Measurements from ENCODE around the gene PGLYRP4. TPM values are rescaled to one million over a fixed set of nuclear protein-coding genes. Genes with fewer than 3 reads are reported as not detected.

PGLYRP4 gene
- total RNA-seq, 1 donor = not detected

DNA sequence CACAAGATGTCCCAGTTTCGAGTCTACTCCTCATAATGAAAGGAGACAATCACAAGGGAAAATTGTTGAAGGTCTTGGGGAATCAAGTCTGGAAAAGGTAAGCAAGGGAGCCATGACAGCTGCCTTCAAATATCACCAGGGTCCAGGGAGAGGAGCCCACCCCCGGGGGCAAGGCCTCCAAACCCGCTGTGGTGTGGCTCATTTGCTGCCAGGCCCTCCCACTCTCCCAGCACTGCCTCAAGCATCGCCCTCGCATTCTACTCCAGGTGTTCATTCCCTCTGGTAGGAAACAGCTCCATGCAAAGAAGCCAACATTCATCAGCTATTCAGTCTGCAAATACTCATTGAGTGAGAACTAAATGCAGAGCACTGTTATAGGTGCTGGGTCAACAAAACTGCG, 17.6 kb upstream of the PGLYRP4 start:
- DNase-seq (ENCODE audit: low read depth) = no peak
- TF ChIP-seq CTCF (IDR thresholded peaks at IDR 0.05; ENCODE audit: insufficient read depth, low read length) = no peak
- H3K4me3 ChIP-seq (ENCODE audit: low read depth, low read length) = no peak overlapping the region

- no peak for TF ChIP-seq CTCF (IDR thresholded peaks at IDR 0.05; ENCODE audit: insufficient read depth, low read length)
- DNase-seq (ENCODE audit: low read depth) = no peak
Measured at GRCh38 chr1:153365696-153366095, 17.1 kb upstream of the PGLYRP4 start.

GRCh38 chr1:153364766-153365666, 16.4 kb upstream of the PGLYRP4 start:
- H3K4me3 ChIP-seq (ENCODE audit: low read depth, low read length) = no peak overlapping the region
- DNase-seq (ENCODE audit: low read depth) = no peak
- no peak for TF ChIP-seq CTCF (IDR thresholded peaks at IDR 0.05; ENCODE audit: insufficient read depth, low read length)

More at GRCh38 chr1:153365696-153366095, 17.1 kb upstream of the PGLYRP4 start:
- H3K4me3 ChIP-seq (ENCODE audit: low read depth, low read length) = no peak overlapping the region

- no peak overlapping the region for H3K4me3 ChIP-seq (ENCODE audit: low read depth, low read length)
- no peak for DNase-seq (ENCODE audit: low read depth)
- no peak for TF ChIP-seq CTCF (IDR thresholded peaks at IDR 0.05; ENCODE audit: insufficient read depth, low read length)
Measured at GRCh38 chr1:153364156-153364555, 15.5 kb upstream of the PGLYRP4 start.

GRCh38 chr1:153363641-153364040, 15.0 kb upstream of the PGLYRP4 start:
- no peak overlapping the region for H3K4me3 ChIP-seq (ENCODE audit: low read depth, low read length)
- no peak for DNase-seq (ENCODE audit: low read depth)
- TF ChIP-seq CTCF (IDR thresholded peaks at IDR 0.05; ENCODE audit: insufficient read depth, low read length) = no peak

GRCh38 chr1:153362187-153362775, 13.6 kb upstream of the PGLYRP4 start:
- H3K4me3 ChIP-seq (ENCODE audit: low read depth, low read length) = no peak overlapping the region
- no peak for DNase-seq (ENCODE audit: low read depth)
- TF ChIP-seq CTCF (IDR thresholded peaks at IDR 0.05; ENCODE audit: insufficient read depth, low read length) = no peak

Measured in fibroblast of the aortic adventitia (primary cell).